GM12891 (cell line): Measurements from ENCODE around the gene RACGAP1.

Experiments
- DNase-seq: peaks from one replicate; pipeline ENCODE4 v3.0.0; 2011; ENCODE audit warnings: low spot score; ENCODE audit not compliant: insufficient read length
- FAIRE-seq: peaks from 2 replicates; lab custom pipeline; 2011; peaks lifted over from hg19 to GRCh38; lab: Jason Lieb, UNC
- PAX5 ChIP-seq: IDR thresholded peaks from 2 replicates; pipeline ENCODE4 v1.6.1; 2011; ENCODE audit warnings: low read length, moderate library complexity, mild to moderate bottlenecking; ENCODE audit not compliant: insufficient read depth, severe bottlenecking
- POLR2A ChIP-seq: IDR thresholded peaks from 2 replicates; pipeline ENCODE4 v1.6.1; 2011; ENCODE audit warnings: low read depth, low read length, control low read depth
- POLR2AphosphoS5 ChIP-seq: IDR thresholded peaks from 2 replicates; pipeline ENCODE4 v1.6.1; 2011; ENCODE audit warnings: low read depth, low read length, control low read depth
- POU2F2 ChIP-seq: IDR thresholded peaks from 2 replicates; pipeline ENCODE4 v1.6.1; 2011; ENCODE audit warnings: low read depth, mild to moderate bottlenecking, control low read depth, low read length, moderate library complexity
- SPI1 ChIP-seq: IDR thresholded peaks from 2 replicates; pipeline ENCODE4 v1.6.1; 2011; ENCODE audit warnings: low read depth, low read length, control low read depth
- TAF1 ChIP-seq: IDR thresholded peaks from 2 replicates; pipeline ENCODE4 v1.6.1; 2011; ENCODE audit warnings: low read depth, low read length, control low read depth

The RACGAP1 gene

DNA sequence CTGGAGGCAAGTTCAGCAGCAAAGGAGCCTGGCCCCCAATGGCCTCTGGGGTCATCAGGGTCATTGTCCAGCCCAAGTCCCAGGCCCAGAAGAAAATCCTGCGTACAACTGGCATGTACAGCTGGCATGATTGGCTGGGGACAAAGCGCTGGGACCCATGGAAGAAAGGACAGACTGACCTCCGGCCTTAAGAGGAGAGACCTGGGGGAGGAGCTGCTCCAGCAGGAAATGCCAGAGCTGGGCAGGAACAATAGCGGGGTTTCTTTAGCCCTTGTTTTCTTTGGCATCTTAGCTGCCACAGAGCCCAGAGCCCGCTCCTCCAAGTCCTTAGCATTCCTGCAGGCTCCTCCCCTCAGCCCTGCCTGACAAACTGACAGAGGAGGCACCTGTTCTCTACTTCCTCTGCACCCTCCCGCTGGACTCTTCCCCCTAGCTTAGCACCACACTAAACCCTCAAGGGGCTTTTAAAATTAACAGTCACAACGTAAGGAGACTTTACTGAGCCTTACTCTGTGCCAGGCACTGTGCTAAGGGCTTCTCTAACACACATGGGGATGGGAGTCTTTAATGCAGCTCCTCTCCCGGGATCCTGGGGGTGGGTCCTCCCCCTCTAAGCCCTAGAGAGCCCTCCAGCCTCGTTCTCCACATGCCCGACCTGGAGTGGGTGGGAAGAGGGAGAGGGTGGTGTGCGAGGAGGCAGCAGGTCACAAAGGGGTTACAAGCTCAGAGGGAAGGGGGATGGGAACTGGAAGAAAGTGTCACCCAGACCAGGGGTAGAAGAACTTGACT lies 65.4 kb downstream of the RACGAP1 start:
- TF ChIP-seq TAF1 (no peak), POLR2AphosphoS5 (no peak), POLR2A (no peak), SPI1 (no peak), POU2F2 (no peak)
- DNase-seq (no peak), FAIRE-seq (no peak)

DNA sequence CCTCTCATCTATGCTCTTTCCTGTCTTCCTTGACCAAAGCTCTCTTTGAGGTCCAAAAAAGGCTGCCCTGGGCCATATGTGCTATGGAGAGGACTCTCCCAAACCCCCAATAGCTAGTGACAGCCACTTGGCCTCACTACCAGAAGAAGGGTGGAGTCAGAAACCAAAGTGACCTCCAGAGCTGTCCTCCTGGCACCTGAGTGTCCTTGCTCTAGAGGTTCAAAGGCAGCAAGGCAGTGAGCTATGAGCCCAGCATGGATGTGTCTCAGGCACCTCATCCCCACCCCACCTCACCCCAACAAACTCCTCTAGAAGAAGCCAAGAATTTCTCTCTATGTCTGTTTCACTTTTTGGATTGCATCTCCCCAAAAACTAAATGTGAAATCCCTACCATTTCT lies 67.7 kb downstream of the RACGAP1 start:
- FAIRE-seq (no peak), DNase-seq (no peak)
- TF ChIP-seq POU2F2 = no peak
- no peak for TF ChIP-seq TAF1
- no peak for TF ChIP-seq SPI1
- TF ChIP-seq POLR2AphosphoS5 = no peak
- TF ChIP-seq PAX5 = no peak
- no peak for TF ChIP-seq POLR2A

DNA sequence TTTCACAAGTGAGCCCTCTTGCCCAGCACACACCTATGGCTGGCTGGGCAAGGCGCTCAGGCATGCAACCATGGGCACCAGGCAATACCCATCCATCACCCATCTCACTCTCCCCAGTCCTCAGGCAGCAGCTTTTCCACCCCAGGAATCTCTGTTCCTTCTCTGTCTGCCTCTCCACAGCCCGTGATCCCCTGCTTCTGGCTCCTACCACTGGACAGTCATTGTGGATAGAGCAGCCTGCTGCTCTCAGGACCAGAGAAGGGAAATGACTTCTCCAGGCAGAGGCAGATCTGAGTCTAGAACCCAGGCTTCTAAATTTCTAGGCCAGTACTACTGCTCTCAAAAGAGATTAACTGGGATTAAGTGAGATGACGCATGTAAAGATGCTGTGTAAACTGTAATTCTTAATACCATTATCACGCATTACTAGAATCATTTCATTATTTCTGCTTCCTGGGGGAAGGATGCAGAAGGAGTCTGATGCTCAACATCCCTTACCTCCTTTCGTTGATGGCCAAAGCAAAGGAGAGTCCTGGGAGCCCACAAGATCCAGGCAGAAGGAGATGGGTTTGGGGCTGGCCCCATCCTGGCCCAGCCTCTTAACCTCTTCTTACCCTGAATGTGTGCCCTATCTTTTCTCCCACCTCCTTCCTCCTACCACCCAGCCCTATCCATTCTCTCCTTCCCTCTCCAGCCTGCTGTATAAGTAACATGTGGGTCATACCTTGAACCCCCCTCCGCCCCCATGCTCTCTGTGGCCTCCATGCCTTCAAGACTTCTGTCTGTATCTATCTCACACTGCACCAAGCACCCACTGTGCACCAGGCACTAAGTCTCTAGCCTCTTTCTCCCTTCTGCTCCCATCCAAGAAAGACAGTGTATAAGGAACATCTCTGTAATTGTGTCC lies 68.4 kb downstream of the RACGAP1 start:
- no peak for TF ChIP-seq PAX5
- no peak for TF ChIP-seq TAF1
- TF ChIP-seq SPI1 = no peak
- no peak for TF ChIP-seq POLR2AphosphoS5
- TF ChIP-seq POLR2A = no peak
- no peak for TF ChIP-seq POU2F2
- FAIRE-seq = no peak
- no peak for DNase-seq

DNA sequence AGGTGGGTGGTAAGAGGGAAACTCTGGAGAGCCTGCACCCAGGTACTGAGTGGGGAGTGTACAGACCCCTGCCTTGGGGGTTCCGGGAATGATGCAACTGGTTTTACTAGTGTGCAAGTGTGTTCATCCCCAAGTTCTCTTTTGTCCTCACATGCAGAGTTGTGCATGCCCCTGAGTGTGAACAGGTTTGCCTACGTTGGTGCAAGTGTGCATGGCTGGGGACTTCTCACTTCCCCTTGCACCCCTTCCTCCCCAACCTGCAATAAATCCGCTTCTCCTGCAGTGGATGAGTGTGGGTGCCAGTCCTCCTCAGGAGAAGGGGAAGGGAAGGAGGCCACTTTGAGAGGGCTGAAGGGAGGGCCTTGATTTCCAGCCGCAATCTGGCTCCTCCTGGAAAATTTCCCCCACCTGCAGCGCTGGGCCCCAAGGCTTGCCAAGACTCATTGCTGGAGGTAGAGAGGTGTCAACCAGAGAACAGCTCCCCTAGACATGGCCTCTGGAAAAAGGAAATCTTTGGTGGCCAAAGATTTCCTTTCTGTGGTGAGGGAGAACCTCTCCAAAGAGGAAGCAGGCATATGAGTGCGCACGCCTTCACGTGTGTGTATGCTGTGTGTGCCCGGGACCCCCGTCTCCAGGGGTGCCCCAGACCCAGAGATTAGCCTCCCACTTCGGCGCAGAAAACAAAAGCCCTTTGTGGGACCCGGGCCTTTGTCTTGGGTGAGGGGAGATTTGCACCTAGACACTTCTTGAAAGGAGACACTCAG lies 69.2 kb downstream of the RACGAP1 start:
- no peak for FAIRE-seq
- TF ChIP-seq POLR2A (no peak), PAX5 (no peak), POU2F2 (no peak), TAF1 (no peak), SPI1 (no peak), POLR2AphosphoS5 (no peak)
- no peak for DNase-seq

DNA sequence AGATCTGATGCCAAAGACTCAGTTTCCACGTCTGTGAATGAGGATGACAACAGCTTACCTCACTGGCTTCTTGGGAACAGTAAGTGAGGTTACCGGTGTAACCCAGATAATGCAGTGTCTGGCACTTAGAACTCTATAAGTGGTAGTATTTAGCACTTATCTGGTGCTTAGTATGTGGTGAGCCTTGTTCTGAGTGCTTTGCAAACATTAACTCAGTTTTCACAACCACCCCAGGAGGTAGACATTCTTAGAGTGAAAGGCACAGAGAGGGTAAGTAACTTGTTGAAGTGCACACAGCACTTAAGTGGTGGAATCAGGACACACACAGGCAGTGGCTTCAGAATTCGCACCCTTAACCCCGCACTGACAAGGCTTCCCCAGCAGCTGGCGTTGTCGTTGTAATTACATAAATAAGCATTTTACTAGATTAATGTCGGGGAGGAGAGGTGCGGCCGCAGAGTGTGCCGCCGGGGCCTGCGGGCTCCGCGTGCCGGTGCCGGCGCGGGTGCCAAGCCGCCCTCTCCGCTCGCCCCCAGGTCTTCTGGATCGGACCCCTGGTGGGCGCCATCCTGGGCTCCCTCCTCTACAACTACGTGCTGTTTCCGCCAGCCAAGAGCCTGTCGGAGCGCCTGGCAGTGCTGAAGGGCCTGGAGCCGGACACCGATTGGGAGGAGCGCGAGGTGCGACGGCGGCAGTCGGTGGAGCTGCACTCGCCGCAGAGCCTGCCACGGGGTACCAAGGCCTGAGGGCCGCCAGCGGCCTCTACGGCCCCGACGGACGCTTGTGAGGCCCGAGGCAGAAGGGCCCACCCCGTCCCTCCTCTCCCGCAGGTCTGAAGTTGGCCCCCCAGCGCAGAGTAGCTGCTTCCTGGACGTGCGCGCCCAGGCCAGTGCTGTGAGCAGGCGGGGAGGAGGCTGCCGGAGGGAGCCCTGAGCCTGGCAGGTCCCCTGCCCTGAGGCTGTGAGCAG lies 70.1 kb downstream of the RACGAP1 start:
- DNase-seq (no peak), FAIRE-seq (no peak)
- TF ChIP-seq TAF1 (no peak), SPI1 (no peak), POU2F2 (no peak), POLR2AphosphoS5 (no peak), PAX5 (no peak), POLR2A (no peak)

DNA sequence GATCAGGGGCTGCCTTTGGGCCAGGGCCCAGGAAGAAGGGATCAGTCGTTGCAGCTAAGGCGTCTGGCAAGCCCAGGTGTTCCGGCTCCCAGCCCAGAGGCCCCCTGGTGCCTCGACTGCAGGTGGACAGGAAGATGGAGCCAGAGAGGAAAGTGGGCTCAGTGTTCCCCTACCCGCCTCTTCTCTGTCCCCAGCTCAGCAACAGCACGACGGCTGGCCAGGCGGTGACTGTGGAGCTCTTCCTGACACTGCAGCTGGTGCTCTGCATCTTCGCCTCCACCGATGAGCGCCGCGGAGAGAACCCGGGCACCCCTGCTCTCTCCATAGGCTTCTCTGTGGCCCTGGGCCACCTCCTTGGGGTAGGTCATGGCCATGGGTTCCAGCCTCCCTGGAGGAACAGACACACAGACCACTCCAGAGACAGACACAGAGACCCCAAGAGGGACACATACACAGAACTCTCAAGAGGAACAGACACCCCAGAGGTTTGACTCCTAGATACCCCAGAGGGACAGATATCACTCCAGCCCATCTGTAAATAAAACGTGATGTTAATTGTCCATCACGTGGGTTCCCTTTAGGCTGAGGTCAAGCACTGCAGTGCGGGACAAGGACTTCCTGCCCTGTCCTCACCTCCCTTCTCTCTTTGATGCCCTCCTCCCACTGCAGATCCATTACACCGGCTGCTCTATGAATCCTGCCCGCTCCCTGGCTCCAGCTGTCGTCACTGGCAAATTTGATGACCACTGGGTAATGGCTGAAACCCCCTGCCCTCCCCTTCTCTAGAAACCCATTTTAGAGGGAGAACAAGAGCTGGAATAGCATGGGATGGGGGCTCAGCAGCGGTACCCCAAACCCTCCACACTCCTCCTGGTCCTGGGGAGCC lies 71.1 kb downstream of the RACGAP1 start:
- TF ChIP-seq PAX5 (no peak), SPI1 (no peak), POLR2AphosphoS5 (no peak), POLR2A (no peak), POU2F2 (no peak), TAF1 (no peak)
- no peak for FAIRE-seq
- DNase-seq = no peak

DNA sequence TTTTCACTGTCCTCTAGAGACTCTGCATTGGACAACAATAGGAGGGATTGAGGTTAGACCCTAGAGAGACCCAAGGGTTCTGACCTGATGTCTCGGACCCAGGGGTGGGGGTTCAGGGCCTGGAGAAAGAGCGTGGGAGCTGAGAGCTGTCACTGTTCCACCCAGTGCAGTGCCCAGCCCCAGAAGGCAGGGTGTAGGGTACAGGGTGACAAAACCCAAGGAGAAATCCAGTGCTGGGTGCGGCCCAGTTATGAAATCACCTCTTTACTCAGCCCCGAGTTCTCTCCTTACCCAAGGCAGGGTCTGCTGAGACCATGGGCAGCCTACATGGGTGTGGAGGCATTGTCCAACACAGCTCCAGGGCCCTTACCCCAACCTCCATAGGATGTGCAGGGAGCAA lies 72.1 kb downstream of the RACGAP1 start:
- DNase-seq = no peak
- FAIRE-seq = no peak
- TF ChIP-seq TAF1 = no peak
- TF ChIP-seq SPI1 = no peak
- no peak for TF ChIP-seq POLR2A
- no peak for TF ChIP-seq POLR2AphosphoS5
- no peak for TF ChIP-seq POU2F2
- TF ChIP-seq PAX5 = no peak
